C4-2B (cell line): ENCODE measurements around the gene ARMH1.

Source experiments
- ZFX ChIP-seq: fragments of 450-650 bp; IDR thresholded peaks from 2 replicates; pipeline ENCODE4 v1.6.1; 2017
- TF ChIP-seq, protein P1 (sequence below): fragments of 450-650 bp; conservative IDR thresholded peaks from 2 replicates; pipeline ENCODE4 v1.5.1; 2017; ENCODE audit warnings: mild to moderate bottlenecking

GRCh38 chr1:44675186-44675585 lies 672 bp downstream of the ARMH1 start:
- TF ChIP-seq, protein P1, sequence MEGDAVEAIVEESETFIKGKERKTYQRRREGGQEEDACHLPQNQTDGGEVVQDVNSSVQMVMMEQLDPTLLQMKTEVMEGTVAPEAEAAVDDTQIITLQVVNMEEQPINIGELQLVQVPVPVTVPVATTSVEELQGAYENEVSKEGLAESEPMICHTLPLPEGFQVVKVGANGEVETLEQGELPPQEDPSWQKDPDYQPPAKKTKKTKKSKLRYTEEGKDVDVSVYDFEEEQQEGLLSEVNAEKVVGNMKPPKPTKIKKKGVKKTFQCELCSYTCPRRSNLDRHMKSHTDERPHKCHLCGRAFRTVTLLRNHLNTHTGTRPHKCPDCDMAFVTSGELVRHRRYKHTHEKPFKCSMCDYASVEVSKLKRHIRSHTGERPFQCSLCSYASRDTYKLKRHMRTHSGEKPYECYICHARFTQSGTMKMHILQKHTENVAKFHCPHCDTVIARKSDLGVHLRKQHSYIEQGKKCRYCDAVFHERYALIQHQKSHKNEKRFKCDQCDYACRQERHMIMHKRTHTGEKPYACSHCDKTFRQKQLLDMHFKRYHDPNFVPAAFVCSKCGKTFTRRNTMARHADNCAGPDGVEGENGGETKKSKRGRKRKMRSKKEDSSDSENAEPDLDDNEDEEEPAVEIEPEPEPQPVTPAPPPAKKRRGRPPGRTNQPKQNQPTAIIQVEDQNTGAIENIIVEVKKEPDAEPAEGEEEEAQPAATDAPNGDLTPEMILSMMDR, result no peak
- TF ChIP-seq ZFX, result no peak
